ENCODE data around the gene KRTAP10-1. TPM values are rescaled to one million over a fixed set of nuclear protein-coding genes. Genes with fewer than 3 reads are reported as not detected.

The KRTAP10-1 gene
- total RNA-seq, 1 donor from 2014 or later, result not detected

DNA sequence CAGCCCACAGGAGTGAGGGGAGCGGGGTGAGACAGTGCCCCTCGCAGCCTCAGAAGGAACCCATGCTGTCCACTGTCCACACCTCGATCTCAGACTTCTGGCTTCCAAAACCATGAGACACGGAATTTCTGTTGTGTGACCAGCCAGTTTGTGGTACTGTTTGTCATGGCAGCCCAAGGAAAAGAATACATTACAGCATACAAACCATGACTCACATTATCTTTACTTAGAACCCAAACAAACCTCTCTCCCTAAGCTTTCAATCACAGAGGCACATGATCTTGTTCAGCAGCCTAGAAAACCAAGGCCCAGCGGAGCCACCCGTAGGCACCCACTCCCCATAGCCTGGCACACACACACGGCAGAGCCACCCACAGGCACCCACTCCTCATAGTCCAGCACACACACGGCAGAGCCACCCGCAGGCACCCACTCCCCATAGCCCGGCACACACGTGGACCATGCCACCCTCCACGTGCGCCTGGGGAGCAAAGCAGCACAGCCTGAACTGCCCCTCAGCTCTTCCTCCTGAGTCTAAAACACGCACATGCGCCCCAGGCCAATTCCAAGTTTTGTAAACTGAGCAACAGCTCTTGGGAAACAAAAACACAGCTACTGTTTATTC, 33.1 kb upstream of the KRTAP10-1 start:
- TF ChIP-seq, protein P1, sequence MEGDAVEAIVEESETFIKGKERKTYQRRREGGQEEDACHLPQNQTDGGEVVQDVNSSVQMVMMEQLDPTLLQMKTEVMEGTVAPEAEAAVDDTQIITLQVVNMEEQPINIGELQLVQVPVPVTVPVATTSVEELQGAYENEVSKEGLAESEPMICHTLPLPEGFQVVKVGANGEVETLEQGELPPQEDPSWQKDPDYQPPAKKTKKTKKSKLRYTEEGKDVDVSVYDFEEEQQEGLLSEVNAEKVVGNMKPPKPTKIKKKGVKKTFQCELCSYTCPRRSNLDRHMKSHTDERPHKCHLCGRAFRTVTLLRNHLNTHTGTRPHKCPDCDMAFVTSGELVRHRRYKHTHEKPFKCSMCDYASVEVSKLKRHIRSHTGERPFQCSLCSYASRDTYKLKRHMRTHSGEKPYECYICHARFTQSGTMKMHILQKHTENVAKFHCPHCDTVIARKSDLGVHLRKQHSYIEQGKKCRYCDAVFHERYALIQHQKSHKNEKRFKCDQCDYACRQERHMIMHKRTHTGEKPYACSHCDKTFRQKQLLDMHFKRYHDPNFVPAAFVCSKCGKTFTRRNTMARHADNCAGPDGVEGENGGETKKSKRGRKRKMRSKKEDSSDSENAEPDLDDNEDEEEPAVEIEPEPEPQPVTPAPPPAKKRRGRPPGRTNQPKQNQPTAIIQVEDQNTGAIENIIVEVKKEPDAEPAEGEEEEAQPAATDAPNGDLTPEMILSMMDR (IDR thresholded peaks at IDR 0.05; ENCODE audit: unreplicated experiment), result no peak
- no peak overlapping the region for H3K27ac Mint-ChIP-seq (ENCODE audit: unreplicated experiment)
- no peaks in the 10 kb centered on the region for H3K9me3 Mint-ChIP-seq (ENCODE audit: unreplicated experiment)
- peaks cover 4% of the 10 kb centered on the region for H3K4me1 Mint-ChIP-seq (ENCODE audit: unreplicated experiment)
- no peak overlapping the region for H3K4me3 Mint-ChIP-seq (ENCODE audit: unreplicated experiment)
- DNase-seq (ENCODE audit: low spot score), result no peak
- peaks cover 10% of the 10 kb centered on the region for H3K36me3 Mint-ChIP-seq (ENCODE audit: low read depth, unreplicated experiment)
- H3K27me3 Mint-ChIP-seq (ENCODE audit: unreplicated experiment), result peaks cover 12% of the 10 kb centered on the region

DNA sequence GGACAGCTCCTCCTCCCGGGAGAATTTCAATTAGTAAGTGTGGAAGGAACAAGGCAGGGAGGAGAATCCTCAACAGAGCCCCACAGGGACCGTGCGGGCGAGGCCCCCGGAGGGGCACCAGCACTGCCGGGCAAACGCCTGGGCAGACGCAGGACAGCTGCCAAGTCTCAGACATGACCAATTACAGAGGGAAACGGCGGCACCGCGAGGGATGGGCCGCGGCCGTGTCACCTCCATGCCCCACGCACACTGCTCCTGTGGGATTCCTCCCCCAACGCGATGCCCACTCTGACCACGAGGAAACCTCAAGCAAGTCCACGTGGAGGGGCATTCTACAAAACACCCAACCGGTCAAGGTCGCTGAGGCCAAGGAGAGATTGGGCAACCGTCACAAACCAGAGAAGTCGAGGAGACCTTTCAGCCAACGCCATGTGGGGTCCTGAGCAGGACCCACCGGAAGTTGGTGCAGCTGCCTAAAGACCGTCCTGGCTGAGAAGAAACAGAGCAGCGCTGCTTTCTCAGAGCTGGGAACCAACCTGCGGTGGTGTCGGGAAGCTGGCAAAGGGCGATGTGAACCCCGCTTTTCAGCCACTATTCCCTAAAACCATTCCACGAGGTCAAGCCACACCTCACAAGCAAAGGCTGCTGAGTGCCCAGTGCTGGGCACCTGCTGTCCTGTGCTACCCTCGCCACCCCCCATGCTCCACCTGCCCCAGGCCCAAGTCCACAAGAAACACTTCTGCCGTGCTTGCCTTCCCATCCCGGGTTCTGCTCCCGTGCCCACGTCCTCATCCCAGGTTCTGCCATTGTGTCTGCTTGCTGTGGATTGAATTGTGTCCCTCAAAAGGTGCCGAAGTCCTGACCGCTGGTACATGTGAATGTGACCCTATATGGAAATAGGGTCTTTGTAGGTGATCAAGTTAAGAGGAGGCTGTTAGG, 32.1 kb upstream of the KRTAP10-1 start:
- peaks cover 4% of the 10 kb centered on the region for H3K4me1 Mint-ChIP-seq (ENCODE audit: unreplicated experiment)
- H3K27ac Mint-ChIP-seq (ENCODE audit: unreplicated experiment), result no peak overlapping the region

DNA sequence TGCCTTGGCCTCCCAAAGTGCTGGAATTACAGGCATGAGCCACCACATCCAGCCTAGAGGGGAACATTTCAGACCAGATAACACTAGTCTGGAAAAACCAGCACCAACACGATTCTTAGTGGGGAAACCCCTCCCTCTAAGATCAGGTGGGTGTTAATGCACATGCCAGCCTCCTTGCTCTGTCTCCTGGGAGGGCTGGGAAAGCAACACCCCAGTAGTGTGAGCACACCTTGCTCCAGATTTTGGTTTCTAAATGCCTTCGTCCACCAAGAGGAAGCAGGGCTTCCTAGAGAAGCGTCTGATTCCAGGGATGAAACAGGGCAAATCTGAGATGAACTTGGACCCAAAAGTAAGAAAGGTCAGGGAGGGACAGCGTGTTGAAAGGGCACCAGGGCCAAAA, 31.3 kb upstream of the KRTAP10-1 start:
- Mint-ChIP-seq H3K27me3 (ENCODE audit: unreplicated experiment) (peaks cover 12% of the 10 kb centered on the region), H3K4me1 (ENCODE audit: unreplicated experiment) (peaks cover 4% of the 10 kb centered on the region), H3K27ac (ENCODE audit: unreplicated experiment) (no peak overlapping the region), H3K36me3 (ENCODE audit: low read depth, unreplicated experiment) (peaks cover 10% of the 10 kb centered on the region), H3K4me3 (ENCODE audit: unreplicated experiment) (no peak overlapping the region), H3K9me3 (ENCODE audit: unreplicated experiment) (no peaks in the 10 kb centered on the region)
- no peak for DNase-seq (ENCODE audit: low spot score)
- TF ChIP-seq, protein P1 (IDR thresholded peaks at IDR 0.05; ENCODE audit: unreplicated experiment), result no peak

More for the DNA sequence above, 32.1 kb upstream of the KRTAP10-1 start:
- no peak for DNase-seq (ENCODE audit: low spot score)
- H3K4me3 Mint-ChIP-seq (ENCODE audit: unreplicated experiment), result no peak overlapping the region
- H3K36me3 Mint-ChIP-seq (ENCODE audit: low read depth, unreplicated experiment), result peaks cover 10% of the 10 kb centered on the region
- H3K9me3 Mint-ChIP-seq (ENCODE audit: unreplicated experiment), result no peaks in the 10 kb centered on the region
- peaks cover 12% of the 10 kb centered on the region for H3K27me3 Mint-ChIP-seq (ENCODE audit: unreplicated experiment)
- TF ChIP-seq, protein P1 (IDR thresholded peaks at IDR 0.05; ENCODE audit: unreplicated experiment), result no peak

DNA sequence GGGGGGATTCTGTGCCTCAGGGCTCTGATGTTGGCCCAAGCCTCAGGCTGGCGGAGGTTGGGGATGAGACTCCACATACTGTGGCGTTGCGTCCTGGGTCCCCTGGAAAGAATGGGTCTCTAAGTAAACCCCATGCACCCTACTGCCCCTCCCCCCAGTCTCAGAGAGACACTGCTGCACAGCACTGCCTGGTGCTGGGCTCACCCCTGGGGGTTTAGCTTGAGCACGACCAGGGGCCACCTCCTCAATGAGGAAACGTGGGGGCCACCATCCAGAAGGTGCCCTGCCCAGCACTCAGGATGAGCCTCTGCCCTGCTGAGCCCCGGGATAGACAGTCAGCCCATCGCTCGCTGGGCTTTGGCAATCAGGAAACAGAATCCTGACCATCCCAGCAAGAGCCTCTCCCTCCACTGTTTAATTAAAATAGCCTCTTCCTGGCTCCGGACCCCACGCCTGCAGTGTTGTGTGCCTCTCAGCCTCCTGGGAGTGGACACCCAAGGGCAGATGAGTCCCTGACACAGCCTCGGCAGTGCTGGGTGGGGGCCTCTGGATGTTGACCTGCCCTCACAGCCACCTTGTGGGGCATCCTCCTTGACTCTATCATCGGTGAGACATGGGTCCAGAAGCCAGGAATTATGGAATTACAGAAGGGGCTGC, 30.0 kb upstream of the KRTAP10-1 start:
- Mint-ChIP-seq H3K9me3 (ENCODE audit: unreplicated experiment) (no peaks in the 10 kb centered on the region), H3K4me1 (ENCODE audit: unreplicated experiment) (peaks cover 2% of the 10 kb centered on the region)
- DNase-seq (ENCODE audit: low spot score), result no peak

More for the DNA sequence above, 30.0 kb upstream of the KRTAP10-1 start:
- Mint-ChIP-seq H3K4me3 (ENCODE audit: unreplicated experiment) (no peak overlapping the region), H3K27me3 (ENCODE audit: unreplicated experiment) (peaks cover 8% of the 10 kb centered on the region), H3K27ac (ENCODE audit: unreplicated experiment) (no peak overlapping the region), H3K36me3 (ENCODE audit: low read depth, unreplicated experiment) (peaks cover 7% of the 10 kb centered on the region)
- TF ChIP-seq, protein P1 (IDR thresholded peaks at IDR 0.05; ENCODE audit: unreplicated experiment), result no peak
